C4-2B (cell line): ENCODE data around the gene HECTD3.

Experiments used
- H3K27ac ChIP-seq: fragments of 450-650 bp; 2 replicates; pipeline ENCODE4 v1.5.1; 2017
- CTCF ChIP-seq: fragments of 450-650 bp; conservative IDR thresholded peaks from 2 replicates; pipeline ENCODE4 v1.5.1; 2017; ENCODE audit warnings: mild to moderate bottlenecking
- ZFX ChIP-seq: fragments of 450-650 bp; IDR thresholded peaks from 2 replicates; pipeline ENCODE4 v1.6.1; 2017

The HECTD3 gene

GRCh38 chr1:45026446-45026845, 15.3 kb upstream of the HECTD3 start:
- no peak overlapping the region for H3K27ac ChIP-seq
- no peak for TF ChIP-seq CTCF
- no peak for TF ChIP-seq ZFX

GRCh38 chr1:45023663-45024062, 12.5 kb upstream of the HECTD3 start:
- H3K27ac ChIP-seq, result no peak overlapping the region
- TF ChIP-seq CTCF (no peak), ZFX (no peak)

GRCh38 chr1:45018599-45019230, 7.6 kb upstream of the HECTD3 start:
- TF ChIP-seq CTCF, result peak; percentile 92
- no peak for TF ChIP-seq ZFX
- H3K27ac ChIP-seq, result no peak overlapping the region

GRCh38 chr1:45016767-45017166, 5.6 kb upstream of the HECTD3 start:
- TF ChIP-seq ZFX (no peak), CTCF (no peak)
- H3K27ac ChIP-seq, result no peak overlapping the region

- H3K27ac ChIP-seq, result no peak overlapping the region
- TF ChIP-seq ZFX, result no peak
Observed at GRCh38 chr1:45016090-45016697, 5.1 kb upstream of the HECTD3 start.

- no peak for TF ChIP-seq ZFX
- no peak for TF ChIP-seq CTCF
Observed at GRCh38 chr1:45015683-45016082, 4.6 kb upstream of the HECTD3 start.

GRCh38 chr1:45014321-45015028, 3.4 kb upstream of the HECTD3 start:
- no peak overlapping the region for H3K27ac ChIP-seq
- TF ChIP-seq CTCF (peak; percentile 94), ZFX (no peak)

More at GRCh38 chr1:45015683-45016082, 4.6 kb upstream of the HECTD3 start:
- H3K27ac ChIP-seq, result no peak overlapping the region
